H1 (cell line): ENCODE results near the gene PPIB. TPM values are rescaled to one million over a fixed set of nuclear protein-coding genes. Genes with fewer than 3 reads are reported as not detected.

Experiments
- CTCF ChIA-PET: fragments of 300-600 bp; sonication (Branson Sonifier 250); formaldehyde crosslinking; loops from one replicate; lab custom pipeline; 2021; ENCODE audit not compliant: partially characterized antibody; lab: Charles Lee
- POLR2A ChIA-PET: fragments of 300-600 bp; sonication (Branson Sonifier 250); formaldehyde crosslinking; loops from one replicate; lab custom pipeline; 2021; ENCODE audit warnings: inconsistent platforms; ENCODE audit not compliant: partially characterized antibody; lab: Charles Lee
- DNase-seq, 2 experiments: peaks; one replicate each; pipeline versions ENCODE4 v3.0.0 to v3.0.0-alpha.2; 2010 to 2022; ENCODE audit warnings: low spot score in 2 of 2, low read depth in 1 of 2, mixed read lengths in 1 of 2
- FAIRE-seq: peaks from 2 replicates; lab custom pipeline; 2011; peaks lifted over from hg19 to GRCh38; lab: Jason Lieb, UNC
- H2AFZ ChIP-seq: 2 replicates; pipeline ENCODE4 v1.8.1; 2012; ENCODE audit warnings: low read length, inconsistent platforms
- H2AK5ac ChIP-seq: 2 replicates; pipeline ENCODE4 v1.6.1; 2013; ENCODE audit warnings: low read depth, low read length
- H2BK120ac ChIP-seq: replicated peaks from 2 replicates; pipeline ENCODE3; 2013; ENCODE audit warnings: low read depth, low read length, inconsistent platforms
- H2BK12ac ChIP-seq: 2 replicates; pipeline ENCODE4 v1.6.1; 2013; ENCODE audit warnings: low read depth, low read length
- H2BK15ac ChIP-seq: 2 replicates; pipeline ENCODE4 v1.6.1; 2013; ENCODE audit warnings: low read length
- H2BK20ac ChIP-seq: 2 replicates; pipeline ENCODE4 v1.6.1; 2013; ENCODE audit warnings: low read length
- H2BK5ac ChIP-seq: 2 replicates; pipeline ENCODE4 v1.6.1; 2013; ENCODE audit warnings: low read depth, low read length
- H3K14ac ChIP-seq: 2 replicates; pipeline ENCODE4 v1.6.1; 2013; ENCODE audit warnings: inconsistent platforms; ENCODE audit not compliant: insufficient read length
- H3K18ac ChIP-seq: 2 replicates; pipeline ENCODE4 v1.6.1; 2013; ENCODE audit warnings: low read length; ENCODE audit errors: extremely low read depth
- H3K23ac ChIP-seq: 2 replicates; pipeline ENCODE4 v1.6.1; 2013; ENCODE audit warnings: inconsistent platforms; ENCODE audit not compliant: insufficient read length
- H3K23me2 ChIP-seq: 2 replicates; pipeline ENCODE4 v1.6.1; 2013; ENCODE audit warnings: low read depth, low read length
- H3K27ac ChIP-seq: 2 replicates; pipeline ENCODE4 v1.6.1; 2011; ENCODE audit warnings: low read depth, low read length, inconsistent platforms
- H3K27me3 ChIP-seq, 4 experiments: replicated peaks in 1 of 4; 1 replicate in 1 of 4; 2 replicates in 3 of 4; pipeline versions ENCODE4 v1.6.1 to v1.8.1; 2011 to 2013; ENCODE audit warnings: low read length in 3 of 4, mild to moderate bottlenecking in 3 of 4, inconsistent platforms in 2 of 4, mixed read lengths in 2 of 4, moderate library complexity in 1 of 4; ENCODE audit not compliant: control insufficient read depth in 3 of 4, insufficient read depth in 3 of 4; ENCODE audit errors: extremely low read depth in 1 of 4
- H3K36me3 ChIP-seq, 4 experiments: 2 replicates each; pipeline versions ENCODE4 v1.6.1 to v1.8.1; 2011 to 2013; ENCODE audit warnings: mild to moderate bottlenecking in 4 of 4, low read length in 3 of 4, moderate library complexity in 2 of 4, control low read depth in 1 of 4, inconsistent platforms in 1 of 4; ENCODE audit not compliant: insufficient read depth in 4 of 4, control insufficient read depth in 2 of 4
- H3K4ac ChIP-seq: replicated peaks from 2 replicates; pipeline ENCODE3; 2013; ENCODE audit warnings: low read length, low read depth, mixed read lengths, inconsistent platforms; ENCODE audit not compliant: insufficient read length
- H3K4me1 ChIP-seq, 4 experiments: replicated peaks in 1 of 4; 1 replicate in 1 of 4; 2 replicates in 3 of 4; pipeline versions ENCODE4 v1.6.1 to v1.8.1; 2011 to 2013; ENCODE audit warnings: low read length in 3 of 4, inconsistent platforms in 2 of 4, mixed read lengths in 1 of 4; ENCODE audit not compliant: insufficient read depth in 4 of 4, control insufficient read depth in 3 of 4
- H3K4me2 ChIP-seq, 2 experiments: 2 replicates each; pipeline versions ENCODE4 v1.6.1 to v1.8.1; 2011 to 2013; ENCODE audit warnings: low read depth in 2 of 2, low read length in 2 of 2, control low read depth in 1 of 2, inconsistent platforms in 1 of 2, mild to moderate bottlenecking in 1 of 2; ENCODE audit not compliant: insufficient read depth in 1 of 2
- H3K4me3 ChIP-seq, 4 experiments: fragments of 200-600, 300-600 bp in 1 of 4; sonication (generic), shearing (Covaris generic), sonication (Bioruptor Twin) in 1 of 4; 2 replicates each; pipeline versions ENCODE4 v1.5.1 to v1.8.1; 2011 to 2016; ENCODE audit warnings: low read length in 4 of 4, low read depth in 3 of 4, control low read depth in 2 of 4, inconsistent platforms in 2 of 4, mild to moderate bottlenecking in 2 of 4, mixed read lengths in 1 of 4, moderate library complexity in 1 of 4; ENCODE audit not compliant: insufficient read depth in 2 of 4; ENCODE audit errors: extremely low read depth in 1 of 4
- H3K56ac ChIP-seq: replicated peaks from 2 replicates; pipeline ENCODE3; 2013; ENCODE audit warnings: low read depth, mild to moderate bottlenecking, mixed read lengths, low read length, inconsistent platforms; ENCODE audit not compliant: insufficient read length
- H3K79me1 ChIP-seq: 2 replicates; pipeline ENCODE4 v1.6.1; 2013; ENCODE audit warnings: low read depth, low read length, control low read depth
- H3K79me2 ChIP-seq, 2 experiments: 2 replicates each; pipeline versions ENCODE4 v1.6.1 to v1.8.1; 2012 to 2013; ENCODE audit warnings: low read length in 2 of 2, mild to moderate bottlenecking in 2 of 2, inconsistent platforms in 1 of 2; ENCODE audit not compliant: insufficient read depth in 2 of 2, control insufficient read depth in 1 of 2
- H3K9ac ChIP-seq, 4 experiments: replicated peaks in 1 of 4; 1 replicate in 1 of 4; 2 replicates in 3 of 4; pipeline versions ENCODE4 v1.6.1 to v1.8.1; 2011 to 2013; ENCODE audit warnings: low read depth in 3 of 4, low read length in 3 of 4, control low read depth in 2 of 4, mild to moderate bottlenecking in 2 of 4, moderate library complexity in 2 of 4, inconsistent platforms in 1 of 4; ENCODE audit errors: extremely low read depth in 1 of 4
- H3K9me3 ChIP-seq, 2 experiments: 2 replicates each; pipeline versions ENCODE4 v1.6.1 to v1.8.1; 2012 to 2013; ENCODE audit warnings: mild to moderate bottlenecking in 2 of 2, moderate library complexity in 2 of 2, control low read depth in 1 of 2, inconsistent platforms in 1 of 2, low read depth in 1 of 2, low read length in 1 of 2, mixed read lengths in 1 of 2; ENCODE audit not compliant: insufficient read depth in 2 of 2
- H4K20me1 ChIP-seq, 2 experiments: replicated peaks in 1 of 2; 2 replicates each; pipeline versions ENCODE3 to v1.8.1; 2011 to 2013; ENCODE audit warnings: inconsistent platforms in 2 of 2, low read length in 2 of 2, mild to moderate bottlenecking in 1 of 2; ENCODE audit not compliant: insufficient read depth in 2 of 2, control insufficient read depth in 1 of 2
- H4K5ac ChIP-seq: 2 replicates; pipeline ENCODE4 v1.6.1; 2013; ENCODE audit warnings: low read length, low read depth, mixed read lengths, inconsistent platforms; ENCODE audit not compliant: insufficient read length
- H4K8ac ChIP-seq: 2 replicates; pipeline ENCODE4 v1.8.0; 2013; ENCODE audit warnings: mild to moderate bottlenecking, moderate library complexity, low read length, inconsistent platforms; ENCODE audit not compliant: insufficient read depth; ENCODE audit errors: extremely low read depth
- H4K91ac ChIP-seq: replicated peaks from 2 replicates; pipeline ENCODE3; 2013; ENCODE audit warnings: low read length, mixed read lengths, inconsistent platforms; ENCODE audit not compliant: insufficient read length
- CBX8 ChIP-seq: fragments of 300-800, 300-1000 bp; sonication (generic); IDR thresholded peaks from 2 replicates; pipeline ENCODE4 v1.7.1; 2016; ENCODE audit warnings: low read depth, low read length, borderline replicate concordance
- CHD1 ChIP-seq: IDR thresholded peaks from 2 replicates; pipeline ENCODE4 v1.6.1; 2012; ENCODE audit warnings: low read depth, low read length, improper control_type of control experiment
- CTCF ChIP-seq, 3 experiments: IDR thresholded peaks; 1 replicate in 2 of 3; 2 replicates in 1 of 3; pipeline versions ENCODE4 v1.5.1 to v1.6.1; 2011; ENCODE audit warnings: low read length in 3 of 3, mild to moderate bottlenecking in 3 of 3, inconsistent platforms in 2 of 3, low read depth in 1 of 3, moderate library complexity in 1 of 3; ENCODE audit not compliant: insufficient read depth in 1 of 3; ENCODE audit errors: control extremely low read depth in 1 of 3
- JUN ChIP-seq: IDR thresholded peaks from 2 replicates; pipeline ENCODE4 v1.6.1; 2011; ENCODE audit warnings: low read depth, mild to moderate bottlenecking, improper control_type of control experiment, low read length
- KDM4A ChIP-seq: IDR thresholded peaks from one replicate; pipeline ENCODE4 v1.7.1; 2012; ENCODE audit warnings: low read depth, mild to moderate bottlenecking, moderate library complexity, low read length, inconsistent platforms; ENCODE audit not compliant: severe bottlenecking
- RXRA ChIP-seq: IDR thresholded peaks from 2 replicates; pipeline ENCODE4 v1.6.1; 2011; ENCODE audit warnings: low read depth, mild to moderate bottlenecking, low read length, moderate library complexity; ENCODE audit not compliant: insufficient read depth
- SAP30 ChIP-seq: fragments of 300-600 bp; sonication (generic); IDR thresholded peaks from 2 replicates; pipeline ENCODE4 v1.7.1; 2012; ENCODE audit warnings: low read length, moderate library complexity, mild to moderate bottlenecking, inconsistent platforms; ENCODE audit not compliant: insufficient read depth, insufficient replicate concordance
- SP4 ChIP-seq: IDR thresholded peaks from 2 replicates; pipeline ENCODE4 v1.6.1; 2012; ENCODE audit warnings: low read length, inconsistent platforms
- ZNF274 ChIP-seq: IDR thresholded peaks from 2 replicates; pipeline ENCODE4 v1.7.0; 2012; ENCODE audit warnings: low read length, borderline replicate concordance; ENCODE audit errors: extremely low read depth
- WGBS, 2 experiments: shearing (Covaris generic) in 1 of 2; methylation state at CpG; one replicate each; pipeline versions ENCODE4 v1.1.6 to v1.1.7; 2013 to 2015; ENCODE audit warnings: low lambda C conversion rate in 2 of 2, mixed read lengths in 2 of 2, inconsistent platforms in 1 of 2, low coverage in 1 of 2, missing lambda C conversion rate in 1 of 2; ENCODE audit not compliant: insufficient replicate concordance in 2 of 2, insufficient coverage in 1 of 2, insufficient read length in 1 of 2; ENCODE audit errors: extremely low coverage in 1 of 2, missing lambda C conversion rate in 1 of 2; 5-methylcytosine and 5-hydroxymethylcytosine counted together
- polyA plus RNA-seq, 7 experiments: library from polyadenylated mRNA; depleted of rRNA in 3 of 7; stranded (reverse) in 5 of 7; unstranded in 2 of 7; fragments of >200 nt in 5 of 7; fragments of 200-250 nt in 2 of 7; gene quantifications; 1 replicate in 5 of 7; 2 replicates in 1 of 7; 4 replicates in 1 of 7; pipeline versions ENCODE4 v1.2.1 to v1.2.3, GENCODE V29; 2011 to 2013; ENCODE audit warnings: missing spikeins in 2 of 7, mixed read lengths in 2 of 7
- total RNA-seq: library from RNA; stranded (reverse); fragmentation: NEBNext Ultra II Directional; extraction: Animal tissue kit (Norgen Biotek cat#: 25700); gene quantifications from 2 replicates; pipeline ENCODE4 v1.2.1, GENCODE V29; 2021

PPIB gene
- total and polyA plus RNA-seq, 2 of the 8 experiments (the other 6 are each of a cell fraction or from before 2014, with no cell fraction given): 558 to 579 TPM

GRCh38 chr15:64110950-64111678 lies 51.7 kb downstream of the PPIB start:
- no peaks in the 10 kb centered on the region for H3K79me1 ChIP-seq
- peaks cover 0 to 4% of the 10 kb centered on the region in 2 experiments for H4K20me1 ChIP-seq
- no peaks in the 10 kb centered on the region for H3K27me3 ChIP-seq
- WGBS, 2 experiments: 90% methylated on average over 3 of the region's 3 CpGs; no CpG with 5 or more reads in 1 of the 2 experiments
- peaks cover 0 to 4% (median 0%) of the 10 kb centered on the region in 4 experiments; a peak in 1 of 7 replicates for H3K4me1 ChIP-seq
- no peak overlapping the region for H3K14ac ChIP-seq
- POLR2A ChIA-PET: interaction anchor here (1.2 to 1.6 kb wide), 3 partner anchors 9 to 15 kb away, joined by 3 to 5 read pairs (median 4); partner anchors contain the start of gene SNX1
- H3K36me3 ChIP-seq: peaks cover 0 to 13% (median 4%) of the 10 kb centered on the region in 4 experiments; a peak in 2 of 8 replicates
- FAIRE-seq: no peak
- no peak overlapping the region for H3K27ac ChIP-seq
- no peak overlapping the region for H3K56ac ChIP-seq
- H3K4me2 ChIP-seq: no peak overlapping the region
- H2BK20ac ChIP-seq: no peak overlapping the region
- H2BK12ac ChIP-seq: no peak overlapping the region
- CTCF ChIA-PET: interaction anchor here (1.2 to 2.7 kb wide), 5 partner anchors 12 to 42 kb away, joined by 3 to 8 read pairs (median 7); no protein-coding TSS in a partner anchor
- no peaks in the 10 kb centered on the region for H3K23me2 ChIP-seq
- no peak overlapping the region for H3K4me3 ChIP-seq
- H4K5ac ChIP-seq: no peak overlapping the region
- H2AFZ ChIP-seq: no peak overlapping the region
- H3K4ac ChIP-seq: no peak overlapping the region
- no peak overlapping the region for H2BK15ac ChIP-seq
- H4K91ac ChIP-seq: no peak overlapping the region
- H2AK5ac ChIP-seq: no peak overlapping the region
- no peak overlapping the region for H3K23ac ChIP-seq
- no peak overlapping the region for H2BK120ac ChIP-seq
- peaks cover 0 to 12% of the 10 kb centered on the region in 2 experiments; a peak in 1 of 4 replicates for H3K79me2 ChIP-seq
- no peak overlapping the region for H3K18ac ChIP-seq
- no peak overlapping the region for H4K8ac ChIP-seq
- no peak overlapping the region for H2BK5ac ChIP-seq
- DNase-seq: no peak
- no peak overlapping the region for H3K9ac ChIP-seq
- H3K9me3 ChIP-seq: no peaks in the 10 kb centered on the region
- no peak for TF ChIP-seq CTCF (IDR thresholded peaks at IDR 0.05; ENCODE audit: control extremely low read depth in 1 of 3, insufficient read depth in 1 of 3, low read depth in 1 of 3, low read length in 3 of 3)
- TF ChIP-seq ZNF274: no peak
- no peak for TF ChIP-seq JUN
- no peak for TF ChIP-seq CBX8
- TF ChIP-seq KDM4A: no peak
- no peak for TF ChIP-seq RXRA
- no peak for TF ChIP-seq SAP30
- TF ChIP-seq CHD1: no peak
- TF ChIP-seq SP4: no peak
